ENCODE measurements around the gene SERPINE2. TPM values are rescaled to one million over a fixed set of nuclear protein-coding genes. Genes with fewer than 3 reads are reported as not detected.
A peak's percentile ranks its signal among the peaks of the same experiment; 100 is the strongest.
"Not testable (repeated sequence)": the region's sequence is repeated elsewhere in the genome, so short reads cannot be mapped to it uniquely, and the experiment has no call there.

SERPINE2 gene
- total and polyA plus RNA-seq, 4 donors, result 61.9 to 216 (median 135) TPM

DNA sequence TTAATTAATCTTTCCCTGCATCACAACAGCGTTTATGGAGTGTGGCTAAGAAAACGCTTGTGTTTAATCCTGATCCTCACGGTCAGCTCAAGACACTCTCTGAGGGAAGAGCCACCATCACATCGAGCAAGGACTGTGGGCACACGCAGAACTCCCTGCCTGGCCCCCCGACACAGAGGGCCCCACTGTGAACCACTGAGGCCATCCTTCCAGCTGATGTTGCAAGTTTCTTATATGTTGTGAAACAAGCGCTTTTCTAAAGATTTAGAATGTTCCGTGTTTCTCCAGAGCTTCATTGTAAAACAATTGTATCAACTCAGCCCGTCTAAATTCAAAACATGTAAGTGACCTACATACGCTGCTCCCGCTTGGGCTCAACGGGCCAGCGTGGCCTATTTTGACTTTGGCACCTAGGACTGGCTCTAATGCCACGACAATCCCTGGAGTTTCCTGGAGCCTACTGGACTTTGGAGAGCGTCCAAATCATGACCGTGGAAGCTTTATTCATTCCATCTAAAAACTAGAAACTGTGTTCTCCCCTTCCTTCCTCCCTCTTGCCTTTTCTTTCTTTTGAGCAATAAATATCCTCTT is 34.9 kb downstream of the SERPINE2 start:
- H3K36me3 ChIP-seq (ENCODE audit: control insufficient read depth, insufficient read depth, low read length), result peaks cover 15% of the 10 kb centered on the region
- peaks cover 23% of the 10 kb centered on the region for H3K4me1 ChIP-seq (ENCODE audit: control insufficient read depth, insufficient read depth, low read length)
- H3K27me3 ChIP-seq (ENCODE audit: control insufficient read depth, insufficient read depth, low read length), result no peaks in the 10 kb centered on the region
- no peaks in the 10 kb centered on the region for H3K9me3 ChIP-seq (ENCODE audit: control insufficient read depth, insufficient read depth, low read length)
- 66% methylated on average over 15 of the region's 16 CpGs for WGBS (ENCODE audit: insufficient coverage)
- H3K4me3 ChIP-seq (ENCODE audit: low read depth, low read length), result no peak overlapping the region
- peak in 1 of 6 donors; percentile 43 for DNase-seq (ENCODE audit: low read depth in 4 of 6, low spot score in 6 of 6)
- no peak overlapping the region for H3K27ac ChIP-seq (ENCODE audit: low read depth, low read length)

DNA sequence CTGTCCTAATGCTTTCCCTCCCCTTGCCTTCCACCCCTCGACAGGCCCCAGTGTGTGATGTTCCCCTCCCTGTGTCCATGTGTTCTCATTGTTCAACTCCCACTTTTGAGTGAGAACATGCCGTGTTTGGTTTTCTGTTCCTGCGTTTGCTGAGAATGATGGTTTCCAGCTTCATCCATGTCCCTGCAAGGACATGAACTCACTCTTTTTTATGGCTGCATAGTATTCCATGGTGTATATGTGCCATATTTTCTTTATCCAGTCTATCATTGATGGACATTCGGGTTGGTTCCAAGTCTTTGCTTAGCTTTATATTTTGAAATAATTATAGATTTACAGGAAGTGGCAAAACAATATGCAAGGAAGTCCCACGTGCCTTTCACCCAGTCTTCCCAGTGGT is 38.4 kb downstream of the SERPINE2 start:
- H3K36me3 ChIP-seq (ENCODE audit: control insufficient read depth, insufficient read depth, low read length), result peaks cover 31% of the 10 kb centered on the region
- 100% methylated on average over 2 of the region's 5 CpGs for WGBS (ENCODE audit: insufficient coverage)
- H3K27me3 ChIP-seq (ENCODE audit: control insufficient read depth, insufficient read depth, low read length); H3K4me3 ChIP-seq (ENCODE audit: low read depth, low read length); H3K27ac ChIP-seq (ENCODE audit: low read depth, low read length); H3K9me3 ChIP-seq (ENCODE audit: control insufficient read depth, insufficient read depth, low read length); DNase-seq (ENCODE audit: low read depth in 4 of 6, low spot score in 6 of 6): not testable (repeated sequence)
- H3K4me1 ChIP-seq (ENCODE audit: control insufficient read depth, insufficient read depth, low read length), result peaks cover 22% of the 10 kb centered on the region

DNA sequence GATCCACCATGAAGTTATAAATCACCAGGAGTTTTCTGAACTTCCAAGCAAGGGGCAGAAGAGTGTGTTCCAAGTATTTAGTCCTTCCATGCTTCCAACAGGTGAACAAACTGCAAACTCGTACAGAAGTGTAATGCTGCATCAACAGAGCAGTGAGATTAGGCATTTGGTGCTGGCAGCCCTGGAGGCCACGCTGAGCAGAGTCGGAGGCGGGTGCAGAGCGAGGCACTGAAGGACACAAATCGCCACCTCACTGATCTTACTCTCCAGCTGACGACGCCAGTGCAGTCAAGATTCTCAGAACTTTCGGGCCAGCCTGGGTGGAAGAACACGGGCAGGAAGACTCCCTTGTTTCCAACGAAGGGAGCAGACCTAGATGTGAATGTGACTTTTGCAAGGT is 39.2 kb downstream of the SERPINE2 start:
- no peaks in the 10 kb centered on the region for H3K27me3 ChIP-seq (ENCODE audit: control insufficient read depth, insufficient read depth, low read length)
- peaks cover 22% of the 10 kb centered on the region for H3K4me1 ChIP-seq (ENCODE audit: control insufficient read depth, insufficient read depth, low read length)
- DNase-seq (ENCODE audit: low read depth in 4 of 6, low spot score in 6 of 6), result no peak
- WGBS (ENCODE audit: insufficient coverage), result 88% methylated on average over 11 of the region's 11 CpGs
- no peak overlapping the region for H3K27ac ChIP-seq (ENCODE audit: low read depth, low read length)
- H3K36me3 ChIP-seq (ENCODE audit: control insufficient read depth, insufficient read depth, low read length), result peaks cover 34% of the 10 kb centered on the region
- no peak overlapping the region for H3K4me3 ChIP-seq (ENCODE audit: low read depth, low read length)
- H3K9me3 ChIP-seq (ENCODE audit: control insufficient read depth, insufficient read depth, low read length), result no peaks in the 10 kb centered on the region

DNA sequence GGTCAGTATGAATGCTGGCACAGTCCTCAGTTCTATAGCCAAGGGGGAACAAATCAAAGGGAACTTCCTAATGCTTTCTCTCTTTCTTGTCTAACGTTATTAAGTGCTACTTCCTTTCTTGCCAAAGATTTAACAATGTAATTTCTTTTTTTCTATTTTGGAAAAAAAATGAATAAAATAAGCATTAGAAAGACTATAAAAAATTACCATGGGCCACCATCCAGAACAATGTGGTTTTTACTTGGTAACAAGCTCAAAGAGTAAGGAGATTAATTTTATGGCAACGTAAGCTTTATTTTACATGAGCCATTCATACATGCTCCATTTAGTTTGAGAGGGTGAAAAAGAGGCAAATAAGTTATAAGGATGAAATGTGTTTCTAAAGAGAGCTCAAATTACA is 40.1 kb downstream of the SERPINE2 start:
- no peaks in the 10 kb centered on the region for H3K9me3 ChIP-seq (ENCODE audit: control insufficient read depth, insufficient read depth, low read length)
- DNase-seq (ENCODE audit: low read depth in 4 of 6, low spot score in 6 of 6), result peak in 1 of 6 donors; percentile 60
- H3K36me3 ChIP-seq (ENCODE audit: control insufficient read depth, insufficient read depth, low read length), result peaks cover 35% of the 10 kb centered on the region
- WGBS (ENCODE audit: insufficient coverage), result no CpG with 5 or more reads among the region's 2 CpGs
- no peak overlapping the region for H3K27ac ChIP-seq (ENCODE audit: low read depth, low read length)
- H3K4me1 ChIP-seq (ENCODE audit: control insufficient read depth, insufficient read depth, low read length), result peaks cover 17% of the 10 kb centered on the region
- H3K4me3 ChIP-seq (ENCODE audit: low read depth, low read length), result no peak overlapping the region
- no peaks in the 10 kb centered on the region for H3K27me3 ChIP-seq (ENCODE audit: control insufficient read depth, insufficient read depth, low read length)

DNA sequence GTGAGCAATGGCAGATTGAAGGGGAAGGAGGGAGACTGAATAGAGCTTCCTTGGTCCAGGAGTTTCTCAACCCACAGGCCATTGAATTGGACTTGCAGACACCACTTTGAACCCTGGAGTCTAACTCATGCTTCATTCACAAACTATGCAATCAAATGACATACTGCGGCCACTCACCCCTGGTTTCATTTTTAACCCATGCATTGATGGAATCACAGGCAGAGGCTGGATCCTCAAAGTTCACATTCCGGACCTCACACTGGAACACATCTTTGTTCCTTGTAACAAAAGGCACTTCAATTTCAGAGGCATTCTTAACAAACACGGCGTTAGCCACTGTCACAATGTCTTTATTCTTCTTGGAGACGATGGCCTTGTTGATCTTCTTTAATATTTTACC is 41.1 kb downstream of the SERPINE2 start:
- Histone ChIP-seq H3K36me3 (ENCODE audit: control insufficient read depth, insufficient read depth, low read length) (peaks cover 35% of the 10 kb centered on the region), H3K27ac (ENCODE audit: low read depth, low read length) (no peak overlapping the region), H3K4me1 (ENCODE audit: control insufficient read depth, insufficient read depth, low read length) (peaks cover 13% of the 10 kb centered on the region), H3K27me3 (ENCODE audit: control insufficient read depth, insufficient read depth, low read length) (no peaks in the 10 kb centered on the region), H3K4me3 (ENCODE audit: low read depth, low read length) (no peak overlapping the region), H3K9me3 (ENCODE audit: control insufficient read depth, insufficient read depth, low read length) (no peaks in the 10 kb centered on the region)
- WGBS (ENCODE audit: insufficient coverage), result 47% methylated on average over 4 of the region's 5 CpGs
- DNase-seq (ENCODE audit: low read depth in 4 of 6, low spot score in 6 of 6), result no peak

DNA sequence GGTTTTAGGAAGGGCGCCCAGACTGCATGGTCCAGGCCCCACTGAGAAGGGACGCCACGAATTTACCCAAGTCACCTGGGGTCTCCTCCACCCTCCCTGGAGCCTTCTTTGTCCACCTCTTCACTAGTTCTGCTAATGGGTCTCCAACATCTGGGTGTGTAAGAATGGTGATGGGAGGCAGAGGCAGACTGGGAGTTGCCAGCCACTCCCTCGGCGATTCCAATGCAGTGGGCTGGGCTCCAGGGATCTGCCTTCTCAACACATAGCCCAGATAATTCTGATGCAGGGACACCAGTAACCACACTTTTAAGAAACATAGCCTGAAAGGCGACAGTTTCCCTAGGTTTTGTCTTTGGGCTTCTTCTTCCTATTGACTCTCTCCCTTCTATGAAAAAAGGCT is 42.7 kb downstream of the SERPINE2 start:
- Histone ChIP-seq H3K27me3 (ENCODE audit: control insufficient read depth, insufficient read depth, low read length) (no peaks in the 10 kb centered on the region), H3K36me3 (ENCODE audit: control insufficient read depth, insufficient read depth, low read length) (peaks cover 33% of the 10 kb centered on the region), H3K4me3 (ENCODE audit: low read depth, low read length) (no peak overlapping the region), H3K27ac (ENCODE audit: low read depth, low read length) (no peak overlapping the region), H3K9me3 (ENCODE audit: control insufficient read depth, insufficient read depth, low read length) (no peaks in the 10 kb centered on the region), H3K4me1 (ENCODE audit: control insufficient read depth, insufficient read depth, low read length) (peaks cover 10% of the 10 kb centered on the region)
- DNase-seq (ENCODE audit: low read depth in 4 of 6, low spot score in 6 of 6), result no peak
- 85% methylated on average over 3 of the region's 6 CpGs for WGBS (ENCODE audit: insufficient coverage)

DNA sequence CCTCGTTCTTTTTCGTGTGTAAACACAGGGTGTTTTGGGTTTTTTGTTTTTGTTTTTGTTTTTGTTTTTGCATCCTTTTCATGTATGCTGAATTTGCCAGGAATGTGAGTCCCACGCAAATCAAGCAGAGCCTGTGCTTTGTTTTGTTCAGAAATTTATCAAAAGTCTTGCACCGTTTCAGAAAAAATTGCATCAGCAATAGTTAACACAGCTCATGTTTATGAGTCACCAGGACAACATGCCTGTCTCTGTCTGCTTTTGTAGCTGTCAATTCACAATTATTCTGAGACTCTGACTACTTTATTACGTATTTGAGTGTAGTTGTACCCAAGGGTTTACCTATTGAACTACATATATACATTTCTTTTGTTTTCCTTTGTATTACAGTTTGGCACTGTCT is 43.5 kb downstream of the SERPINE2 start:
- Histone ChIP-seq H3K36me3 (ENCODE audit: control insufficient read depth, insufficient read depth, low read length) (peaks cover 32% of the 10 kb centered on the region), H3K4me3 (ENCODE audit: low read depth, low read length) (no peak overlapping the region), H3K9me3 (ENCODE audit: control insufficient read depth, insufficient read depth, low read length) (no peaks in the 10 kb centered on the region), H3K27me3 (ENCODE audit: control insufficient read depth, insufficient read depth, low read length) (no peaks in the 10 kb centered on the region), H3K27ac (ENCODE audit: low read depth, low read length) (no peak overlapping the region), H3K4me1 (ENCODE audit: control insufficient read depth, insufficient read depth, low read length) (peaks cover 10% of the 10 kb centered on the region)
- WGBS (ENCODE audit: insufficient coverage), result 81% methylated on average over 2 of the region's 5 CpGs
- DNase-seq (ENCODE audit: low read depth in 4 of 6, low spot score in 6 of 6), result no peak

DNA sequence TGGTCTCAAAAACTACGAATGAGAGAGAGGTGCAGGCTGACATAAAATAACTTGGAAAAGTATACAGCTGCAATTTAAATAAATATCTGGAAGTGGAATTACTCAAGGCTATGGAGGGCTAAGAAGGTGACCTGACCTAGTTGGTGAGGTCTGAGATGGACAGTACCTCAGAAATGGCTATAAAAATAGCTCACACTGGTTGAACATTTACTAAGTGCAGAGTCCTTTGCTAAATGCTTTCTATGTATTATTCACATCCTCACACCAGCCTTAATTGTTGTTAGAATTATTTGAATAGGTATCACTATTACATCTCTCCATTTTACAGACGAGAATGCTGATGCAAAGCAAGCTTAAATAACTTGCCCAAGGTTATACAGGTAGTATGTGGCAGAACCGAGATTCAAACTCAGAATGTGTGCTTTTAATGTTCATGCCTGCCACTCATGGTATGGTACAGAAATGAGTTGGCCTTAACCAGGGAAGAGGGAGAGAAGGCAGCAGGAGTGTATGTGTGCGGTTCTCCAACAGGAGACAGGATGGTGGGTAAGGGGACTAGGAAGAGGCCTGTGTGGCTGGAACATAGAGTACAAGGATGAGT is 44.4 kb downstream of the SERPINE2 start:
- 91% methylated on average over 3 of the region's 4 CpGs for WGBS (ENCODE audit: insufficient coverage)
- no peak overlapping the region for H3K27ac ChIP-seq (ENCODE audit: low read depth, low read length)

DNA sequence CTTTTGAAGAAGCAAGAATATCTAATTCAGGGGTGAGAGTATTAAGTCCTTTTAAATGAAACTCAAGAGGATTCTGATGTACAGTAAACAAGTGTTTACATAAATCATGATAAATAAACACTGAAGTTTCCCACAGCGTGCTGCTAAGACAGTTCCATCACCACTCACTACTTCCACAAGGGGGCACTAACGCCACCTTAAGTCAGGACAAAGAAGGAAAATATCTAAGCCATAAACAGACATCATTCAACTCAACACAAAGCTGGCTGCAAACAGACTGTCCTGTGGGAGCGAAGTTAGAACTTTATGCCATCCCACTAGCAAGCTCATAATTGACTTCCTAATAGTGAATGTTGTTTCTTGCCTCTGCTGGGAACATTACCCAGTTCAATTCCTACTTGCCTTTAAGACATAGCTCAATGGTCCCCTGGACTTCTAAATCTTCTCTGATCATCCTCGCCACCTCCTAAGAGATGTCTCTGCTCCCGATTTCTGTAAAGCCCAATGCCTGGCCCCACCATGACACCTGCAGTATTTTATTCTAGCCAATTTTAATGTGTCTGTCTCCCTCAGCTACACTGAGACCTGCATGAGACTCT is 45.4 kb downstream of the SERPINE2 start:
- no peaks in the 10 kb centered on the region for H3K27me3 ChIP-seq (ENCODE audit: control insufficient read depth, insufficient read depth, low read length)
- peaks cover 37% of the 10 kb centered on the region for H3K36me3 ChIP-seq (ENCODE audit: control insufficient read depth, insufficient read depth, low read length)
- 34% methylated on average over 4 of the region's 5 CpGs for WGBS (ENCODE audit: insufficient coverage)
- peak; percentile 64 to 96 (median 74) for DNase-seq (ENCODE audit: low read depth in 4 of 6, low spot score in 6 of 6)
- no peak overlapping the region for H3K27ac ChIP-seq (ENCODE audit: low read depth, low read length)
- H3K4me1 ChIP-seq (ENCODE audit: control insufficient read depth, insufficient read depth, low read length), result peaks cover 6% of the 10 kb centered on the region
- no peak overlapping the region for H3K4me3 ChIP-seq (ENCODE audit: low read depth, low read length)
- no peaks in the 10 kb centered on the region for H3K9me3 ChIP-seq (ENCODE audit: control insufficient read depth, insufficient read depth, low read length)

More for the DNA sequence above, 44.4 kb downstream of the SERPINE2 start:
- H3K9me3 ChIP-seq (ENCODE audit: control insufficient read depth, insufficient read depth, low read length), result no peaks in the 10 kb centered on the region
- H3K36me3 ChIP-seq (ENCODE audit: control insufficient read depth, insufficient read depth, low read length), result peaks cover 32% of the 10 kb centered on the region
- no peak for DNase-seq (ENCODE audit: low read depth in 4 of 6, low spot score in 6 of 6)
- no peaks in the 10 kb centered on the region for H3K27me3 ChIP-seq (ENCODE audit: control insufficient read depth, insufficient read depth, low read length)
- no peak overlapping the region for H3K4me3 ChIP-seq (ENCODE audit: low read depth, low read length)
- peaks cover 10% of the 10 kb centered on the region for H3K4me1 ChIP-seq (ENCODE audit: control insufficient read depth, insufficient read depth, low read length)

DNA sequence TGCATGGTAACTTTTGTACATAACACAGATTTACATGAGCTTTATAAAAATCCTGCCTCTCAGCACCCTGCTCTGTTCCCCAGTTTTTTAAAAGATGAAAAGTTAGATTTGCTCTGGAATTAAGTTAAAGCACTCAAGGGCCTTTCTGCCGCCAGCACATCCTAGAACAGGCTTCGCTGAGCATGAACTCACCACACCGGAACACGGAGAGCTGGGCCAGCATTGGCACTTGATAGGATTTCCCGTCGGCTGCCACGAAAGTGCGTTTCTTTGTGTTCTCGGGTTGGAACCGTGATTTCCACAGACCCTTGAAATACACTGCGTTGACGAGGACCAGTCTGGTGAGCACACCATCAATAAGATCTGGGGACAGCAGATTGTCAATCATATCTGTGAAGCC is 47.5 kb downstream of the SERPINE2 start:
- H3K36me3 ChIP-seq (ENCODE audit: control insufficient read depth, insufficient read depth, low read length), result peaks cover 29% of the 10 kb centered on the region
- WGBS (ENCODE audit: insufficient coverage), result 90% methylated on average over 12 of the region's 12 CpGs

More for the DNA sequence above, 47.5 kb downstream of the SERPINE2 start:
- DNase-seq (ENCODE audit: low read depth in 4 of 6, low spot score in 6 of 6), result no peak
- no peaks in the 10 kb centered on the region for H3K27me3 ChIP-seq (ENCODE audit: control insufficient read depth, insufficient read depth, low read length)
- H3K4me1 ChIP-seq (ENCODE audit: control insufficient read depth, insufficient read depth, low read length), result peaks cover 6% of the 10 kb centered on the region
- no peak overlapping the region for H3K27ac ChIP-seq (ENCODE audit: low read depth, low read length)
- no peak overlapping the region for H3K4me3 ChIP-seq (ENCODE audit: low read depth, low read length)
- H3K9me3 ChIP-seq (ENCODE audit: control insufficient read depth, insufficient read depth, low read length), result no peaks in the 10 kb centered on the region
